GM19023 (cell line): ENCODE data around the gene ZNF57.
"Not testable (repeated sequence)": the region's sequence is repeated elsewhere in the genome, so short reads cannot be mapped to it uniquely, and the experiment has no call there.

ENCODE experiments used
- ATAC-seq: cut with Tn5 transposase; IDR thresholded peaks from one replicate; pipeline ENCODE4 v1.9.1; 2021; ENCODE audit warnings: mild to moderate bottlenecking, moderate library complexity; ENCODE audit not compliant: unreplicated experiment

Gene ZNF57

GRCh38 chr19:2950286-2951124, 49.8 kb downstream of the ZNF57 start:
- peak; percentile 93 for ATAC-seq

- ATAC-seq: no peak
Measured at GRCh38 chr19:2952953-2953481, 52.3 kb downstream of the ZNF57 start.

- no peak for ATAC-seq
Measured at GRCh38 chr19:2957160-2957559, 56.4 kb downstream of the ZNF57 start.

GRCh38 chr19:2960120-2960519, 59.4 kb downstream of the ZNF57 start:
- ATAC-seq: no peak

- ATAC-seq: no peak
Measured at GRCh38 chr19:2962018-2962670, 61.4 kb downstream of the ZNF57 start.

- no peak for ATAC-seq
Measured at GRCh38 chr19:2963122-2963521, 62.4 kb downstream of the ZNF57 start.

- ATAC-seq: not testable (repeated sequence)
Measured at GRCh38 chr19:2963631-2964030, 62.9 kb downstream of the ZNF57 start.

- ATAC-seq: no peak
Measured at GRCh38 chr19:2964874-2965273, 64.1 kb downstream of the ZNF57 start.

GRCh38 chr19:2967972-2968371, 67.2 kb downstream of the ZNF57 start:
- ATAC-seq: no peak
